CD4-positive, alpha-beta T cell treated with Interleukin-4 for 4 hours (primary cell): ENCODE results near the gene CHST9.
"Not testable (repeated sequence)": the region's sequence is repeated elsewhere in the genome, so short reads cannot be mapped to it uniquely, and the experiment has no call there.

Experiments
- DNase-seq: peaks from one replicate; pipeline ENCODE4 v3.0.0-alpha.2; 2020

CHST9 gene

DNA sequence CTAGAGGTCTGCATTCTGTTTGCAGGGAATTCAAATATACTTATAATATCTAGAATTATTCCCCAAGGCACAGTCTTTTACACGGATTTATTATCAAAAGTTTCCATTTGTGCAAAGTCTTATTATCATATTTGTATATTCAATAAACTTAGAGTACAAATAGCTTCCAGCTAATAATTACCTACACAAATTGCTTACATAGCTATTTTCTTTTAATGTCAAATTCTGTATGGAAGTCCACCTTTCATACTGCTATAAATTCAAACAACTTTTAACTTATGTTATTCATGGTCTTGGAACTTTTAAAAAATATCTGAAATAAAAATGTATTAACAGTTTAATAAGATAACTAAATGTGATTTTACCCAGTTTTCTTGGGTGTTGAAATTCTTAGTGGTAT, 13.1 kb downstream of the CHST9 start:
- DNase-seq, result no peak

DNA sequence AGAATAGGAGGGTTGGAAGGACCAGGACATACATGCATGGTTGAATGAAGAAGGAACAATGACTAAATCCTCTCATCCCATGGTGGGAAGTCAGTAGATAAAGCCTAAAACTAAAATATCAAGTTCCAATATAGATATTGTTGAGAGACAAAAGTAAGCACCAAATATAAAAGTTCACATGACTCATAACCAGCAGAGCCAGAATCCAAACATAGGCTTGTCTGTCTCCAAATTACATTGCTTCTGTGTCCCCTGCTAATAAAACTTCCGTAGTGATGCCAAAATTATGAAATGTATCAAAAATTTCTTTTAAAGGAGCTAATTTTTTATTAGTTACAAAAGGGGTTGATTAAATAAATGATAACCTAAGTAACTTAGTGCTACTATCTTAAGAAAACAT, 19.7 kb downstream of the CHST9 start:
- no peak for DNase-seq

DNA sequence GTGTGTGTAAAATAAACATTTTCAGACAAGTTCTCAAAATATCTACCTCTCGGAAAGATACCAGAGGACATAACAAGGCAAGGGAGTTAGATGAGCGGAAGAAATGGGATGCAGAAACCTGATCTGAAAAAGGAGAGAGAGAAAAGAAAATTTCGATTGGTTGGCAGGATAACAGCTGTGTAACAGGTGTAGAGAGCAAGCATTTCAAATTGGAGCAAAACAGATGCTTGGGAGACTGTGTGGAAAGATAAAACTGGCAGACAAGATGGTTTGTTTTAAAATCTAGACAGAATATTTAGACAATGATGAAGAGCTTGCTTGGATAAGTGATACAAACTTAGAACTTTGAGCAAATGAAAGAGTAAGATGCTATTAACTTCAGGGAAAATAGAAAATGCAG, 20.2 kb downstream of the CHST9 start:
- no peak for DNase-seq

DNA sequence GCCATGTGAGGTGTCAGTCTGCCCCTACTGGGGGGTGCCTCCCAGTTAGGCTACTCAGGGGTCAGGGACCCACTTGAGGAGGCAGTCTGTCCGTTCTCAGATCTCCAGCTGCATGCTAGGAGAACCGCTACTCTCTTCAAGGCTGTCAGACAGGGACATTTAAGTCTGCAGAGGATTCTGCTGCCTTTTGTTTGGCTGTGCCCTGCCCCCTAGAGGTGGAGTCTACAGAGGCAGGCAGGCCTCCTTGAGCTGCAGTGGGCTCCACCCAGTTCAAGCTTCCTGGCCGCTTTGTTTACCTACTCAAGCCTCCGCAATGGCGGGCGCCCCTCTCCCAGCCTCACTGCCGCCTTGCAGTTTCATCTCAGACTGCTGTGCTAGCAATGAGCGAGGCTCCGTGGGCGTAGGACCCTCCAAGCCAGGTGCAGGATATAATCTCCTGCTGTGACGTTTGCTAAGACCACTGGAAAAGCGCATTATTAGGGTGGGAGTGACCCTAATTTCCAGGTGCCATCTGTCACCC, 21.9 kb downstream of the CHST9 start:
- not testable (repeated sequence) for DNase-seq

DNA sequence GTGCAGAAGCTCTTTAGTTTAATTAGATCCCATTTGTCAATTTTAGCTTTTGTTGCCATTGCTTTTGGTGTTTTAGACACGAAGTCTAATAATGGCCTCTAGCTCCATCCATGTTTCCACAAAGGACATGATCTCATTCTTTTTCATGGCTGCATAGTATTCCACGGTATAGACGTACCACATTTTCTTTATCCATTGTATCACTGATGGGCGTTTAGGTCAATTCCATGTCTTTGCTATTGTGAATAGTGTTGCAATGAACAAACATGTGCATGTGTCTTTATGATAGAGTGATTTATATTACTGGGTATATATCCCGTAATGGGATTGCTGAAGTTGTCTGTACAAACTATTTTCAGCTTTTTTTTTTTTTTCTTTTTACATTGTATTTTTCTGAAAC, 35.9 kb downstream of the CHST9 start:
- not testable (repeated sequence) for DNase-seq

DNA sequence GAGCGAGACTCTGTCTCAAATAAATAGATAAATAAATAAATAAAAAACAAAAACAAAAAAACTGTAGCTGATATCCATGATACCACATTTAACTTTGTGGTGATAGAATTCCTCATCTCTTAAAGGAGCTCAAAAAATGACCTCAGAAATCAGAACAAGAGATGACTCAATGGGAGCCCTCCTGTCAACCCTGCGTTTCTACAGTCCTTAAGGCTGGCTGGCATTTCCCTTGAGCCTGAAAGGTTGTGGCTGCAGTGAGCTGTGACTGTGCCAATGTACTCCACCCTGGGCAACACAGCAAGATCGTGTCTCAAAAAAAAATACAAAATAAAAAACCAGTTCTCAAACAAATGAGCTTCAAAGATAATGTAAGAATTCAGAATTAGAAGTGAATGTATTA, 40.4 kb downstream of the CHST9 start:
- DNase-seq, result no peak

DNA sequence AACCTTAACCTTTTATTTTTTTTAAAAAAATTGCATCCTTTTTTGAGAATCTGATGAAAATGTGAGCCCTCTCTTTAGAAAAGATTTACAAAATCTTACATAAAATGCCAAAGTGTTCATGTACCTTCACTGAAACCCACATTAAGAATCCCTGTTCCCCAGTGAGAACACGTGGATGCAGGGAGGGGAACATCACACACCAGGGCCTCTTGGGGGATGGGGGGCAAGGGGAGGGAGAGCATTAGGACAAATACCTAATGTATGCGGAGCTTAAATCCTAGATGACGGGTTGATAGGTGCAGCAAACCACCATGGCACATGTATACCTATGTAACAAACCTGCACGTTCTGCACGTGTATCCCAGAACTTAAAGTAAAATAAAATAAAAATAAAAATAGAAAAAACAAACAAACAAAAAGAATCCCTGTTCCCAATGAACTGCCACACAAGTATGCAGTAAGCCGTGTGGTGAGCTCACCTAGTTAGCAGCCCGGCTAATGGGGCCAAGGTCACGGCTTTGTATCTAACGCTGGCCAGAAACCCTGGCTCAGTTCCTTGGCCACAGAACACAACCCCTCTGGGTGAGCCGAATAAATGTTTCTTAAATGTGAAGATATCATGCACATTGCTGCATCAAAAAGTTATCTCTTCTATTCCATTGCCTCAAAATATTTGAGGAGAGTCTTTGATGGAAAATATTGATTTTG, 41.4 kb downstream of the CHST9 start:
- DNase-seq, result no peak

DNA sequence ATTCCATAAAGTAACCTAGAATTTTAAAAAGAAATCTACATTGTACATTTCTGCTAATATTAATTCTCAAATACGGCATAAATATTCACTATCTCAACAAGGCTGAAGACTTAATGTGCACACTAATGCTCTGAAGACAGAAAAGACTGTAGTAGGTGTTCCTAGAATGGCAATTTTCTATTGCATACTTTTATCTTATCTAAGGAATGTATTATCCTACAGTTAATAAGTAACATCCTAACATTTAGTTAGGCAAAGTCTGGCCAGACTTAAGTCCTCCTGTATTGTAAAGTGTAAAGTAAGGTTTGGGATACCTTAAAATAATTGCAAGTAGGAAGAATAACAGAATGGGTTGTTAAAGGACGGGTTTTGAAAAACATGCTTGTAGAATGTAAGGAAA, 42.2 kb downstream of the CHST9 start:
- no peak for DNase-seq

DNA sequence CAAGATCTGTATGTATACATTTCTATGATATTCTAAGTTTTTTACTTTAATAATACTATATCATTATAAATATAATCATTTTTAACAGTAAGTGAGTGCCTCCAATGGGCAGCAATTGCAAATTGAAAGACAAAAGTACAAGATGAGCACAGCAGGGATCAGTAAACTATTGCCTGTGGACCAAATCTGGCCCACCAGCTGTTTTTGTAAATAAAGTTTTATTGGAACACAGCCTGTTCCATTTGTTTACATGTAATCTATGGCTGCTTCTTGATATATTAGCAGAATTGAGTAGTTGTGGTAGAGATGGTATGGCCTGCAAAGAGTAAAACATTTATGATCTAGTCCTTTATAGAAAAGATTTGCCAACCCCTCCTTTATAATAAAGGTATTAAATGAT, 43.2 kb downstream of the CHST9 start:
- no peak for DNase-seq

DNA sequence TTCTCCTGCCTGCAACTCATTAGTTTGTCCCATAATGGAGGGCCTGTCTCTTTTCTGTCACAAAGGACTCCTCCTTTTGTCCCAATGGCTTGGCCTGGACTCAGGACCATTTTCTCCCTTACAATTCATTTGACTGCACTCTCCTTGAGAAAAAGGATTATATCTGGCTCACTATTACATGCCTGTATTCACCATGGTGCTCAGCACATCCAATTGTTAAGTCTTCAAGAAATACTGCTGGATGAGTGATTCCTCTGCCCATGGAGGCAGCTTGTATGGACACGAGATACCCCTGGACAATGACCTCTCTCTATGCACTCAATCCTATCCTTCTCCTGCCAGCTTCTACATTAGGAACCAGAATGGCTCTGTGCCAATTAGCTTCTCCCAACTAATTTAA, 47.0 kb downstream of the CHST9 start:
- DNase-seq, result no peak

DNA sequence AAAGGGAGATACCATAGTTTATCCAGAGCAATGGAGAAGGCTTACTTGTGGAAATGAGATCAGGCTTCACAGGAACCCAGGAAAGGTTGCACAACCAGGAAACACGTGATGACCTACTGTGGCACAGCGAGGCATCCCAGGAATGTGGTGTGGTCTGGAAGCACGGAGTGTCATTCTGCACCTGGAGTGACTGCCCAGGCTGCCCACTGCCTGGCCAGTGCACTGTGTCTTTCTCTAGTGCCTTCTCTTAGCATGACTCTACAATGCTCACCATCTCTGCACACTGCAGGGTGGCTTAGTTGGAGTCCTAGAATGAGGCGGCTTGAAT, 48.9 kb downstream of the CHST9 start:
- DNase-seq, result no peak

DNA sequence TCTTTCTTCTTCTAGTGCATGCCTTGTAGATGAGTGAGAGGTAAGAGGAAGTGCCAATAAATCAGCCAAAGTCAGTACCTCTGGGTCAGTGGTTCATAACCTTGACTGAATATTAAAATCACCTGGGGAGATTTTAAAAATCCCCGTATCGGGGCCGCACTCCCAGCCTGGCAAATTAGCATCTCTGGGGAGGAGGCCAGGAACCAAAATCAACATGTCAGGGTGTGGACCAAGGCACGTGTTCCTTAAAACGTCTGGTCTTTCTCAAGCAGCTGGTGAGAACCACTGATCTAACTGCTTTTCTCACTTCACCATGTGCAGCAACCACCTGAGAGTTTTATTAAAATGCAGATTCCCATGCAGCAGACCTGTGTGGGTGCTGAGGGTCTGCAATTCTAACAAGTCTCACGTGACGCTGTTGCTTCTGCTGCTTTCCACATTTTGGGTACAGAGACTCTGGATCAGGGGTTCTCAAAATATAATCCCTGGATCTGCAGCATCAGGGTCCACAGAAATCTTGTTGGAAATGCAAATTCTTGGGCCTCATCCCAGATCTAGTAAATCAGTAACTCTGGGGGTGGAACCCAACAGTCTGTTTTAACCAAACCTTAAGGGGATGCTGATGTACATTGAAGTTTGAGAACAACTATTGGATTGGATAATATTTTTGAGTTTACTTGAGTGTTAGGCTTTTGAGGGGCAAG, 49.5 kb downstream of the CHST9 start:
- DNase-seq, result no peak

DNA sequence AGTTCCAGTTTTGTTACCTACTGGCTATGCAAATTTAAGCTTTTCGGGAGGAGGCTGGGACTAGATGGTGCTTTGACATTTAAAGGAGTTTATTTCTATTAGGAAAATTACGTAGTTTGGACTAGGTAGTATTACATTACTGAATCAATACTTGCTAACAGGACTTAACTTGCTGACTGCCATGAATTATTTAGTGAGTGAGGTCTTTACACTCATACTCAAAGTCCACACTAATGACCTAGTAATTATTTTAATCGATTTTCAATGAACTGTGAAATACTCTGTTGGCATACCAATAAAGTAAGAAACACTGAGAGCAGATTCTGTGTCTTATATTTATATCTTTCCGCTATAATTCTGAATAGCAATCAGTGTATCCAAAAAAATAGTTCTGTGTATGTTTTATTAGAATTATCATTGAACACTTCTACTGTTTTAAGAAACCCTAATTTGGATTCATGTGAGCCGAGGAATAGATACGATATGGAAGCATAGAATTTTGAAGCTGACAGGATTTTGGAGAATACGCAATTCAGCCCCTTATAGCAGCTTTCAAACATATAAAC, 55.0 kb downstream of the CHST9 start:
- no peak for DNase-seq

DNA sequence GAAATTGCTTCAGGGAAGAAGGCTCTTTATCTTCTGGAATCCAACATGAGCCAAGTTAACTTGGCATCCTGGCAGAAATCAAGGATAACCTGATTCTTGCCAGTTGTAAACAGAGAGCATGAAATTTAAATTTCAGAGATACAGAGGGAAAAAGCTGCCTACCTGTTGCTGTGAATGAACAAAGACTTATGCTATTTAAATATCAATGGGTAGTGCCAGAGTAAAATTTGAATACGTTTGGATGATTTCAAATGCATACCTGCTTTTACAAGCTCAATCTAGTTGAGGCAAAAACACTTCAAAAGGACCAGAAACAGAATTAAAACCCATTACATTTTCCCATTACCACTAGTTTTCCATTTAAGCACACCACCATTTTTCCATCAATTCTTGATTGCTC, 60.9 kb downstream of the CHST9 start:
- DNase-seq, result no peak

DNA sequence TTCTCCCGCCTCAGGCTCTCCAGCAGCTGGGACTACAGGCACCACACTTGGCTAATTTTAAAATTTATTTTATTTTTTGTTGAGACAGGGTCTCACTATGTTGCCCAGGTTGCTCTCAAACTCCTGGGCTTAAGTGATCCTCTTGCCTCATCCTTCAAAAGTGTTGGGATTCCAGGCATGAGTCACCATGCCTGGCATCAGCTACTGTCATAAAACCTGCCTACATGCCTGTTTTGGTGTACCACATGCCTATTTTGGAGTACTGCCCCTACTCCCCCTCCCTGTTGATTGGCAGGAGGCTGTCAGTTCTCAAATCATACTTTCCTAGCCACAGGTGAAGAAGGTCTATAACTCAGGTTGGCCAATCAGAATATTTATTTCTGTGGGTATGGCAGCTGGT, 64.0 kb downstream of the CHST9 start:
- DNase-seq, result no peak

DNA sequence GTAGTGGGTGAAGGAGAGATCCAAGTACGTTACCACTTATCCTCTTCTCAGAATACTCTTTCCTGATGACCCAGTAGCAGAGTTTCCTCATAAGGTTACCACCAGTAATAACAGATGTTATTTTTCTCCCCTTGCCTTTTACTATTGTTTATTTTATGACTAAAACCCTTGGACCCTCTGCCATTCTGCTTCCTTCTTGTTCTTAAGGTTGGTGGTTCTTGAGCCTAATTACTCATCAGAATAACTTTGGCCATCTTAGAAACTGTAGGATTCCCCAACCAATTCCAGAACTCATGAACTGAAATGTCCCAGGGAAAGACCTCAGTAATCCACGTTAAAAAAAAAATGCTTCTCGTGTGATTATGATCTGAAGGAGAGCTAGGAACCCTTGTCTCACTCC, 64.9 kb downstream of the CHST9 start:
- no peak for DNase-seq

DNA sequence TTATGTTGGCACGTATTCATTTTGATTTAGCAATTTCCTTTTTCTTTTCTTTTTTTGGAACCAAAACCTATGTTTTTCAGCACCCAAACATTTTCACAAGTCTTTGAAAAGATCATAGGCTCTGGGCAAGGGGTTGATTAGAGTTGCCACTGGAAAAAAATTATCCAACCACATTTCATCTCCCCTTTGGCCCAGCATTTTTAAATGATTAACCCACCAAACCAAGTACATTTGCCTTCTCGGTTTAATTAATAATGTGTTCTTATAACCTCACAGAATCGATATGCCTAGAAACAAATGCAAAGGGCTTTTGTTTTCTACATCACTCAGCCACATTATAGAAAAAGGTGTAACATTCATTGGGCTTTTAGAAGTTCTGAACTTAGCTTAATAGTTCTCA, 66.1 kb downstream of the CHST9 start:
- DNase-seq, result no peak

DNA sequence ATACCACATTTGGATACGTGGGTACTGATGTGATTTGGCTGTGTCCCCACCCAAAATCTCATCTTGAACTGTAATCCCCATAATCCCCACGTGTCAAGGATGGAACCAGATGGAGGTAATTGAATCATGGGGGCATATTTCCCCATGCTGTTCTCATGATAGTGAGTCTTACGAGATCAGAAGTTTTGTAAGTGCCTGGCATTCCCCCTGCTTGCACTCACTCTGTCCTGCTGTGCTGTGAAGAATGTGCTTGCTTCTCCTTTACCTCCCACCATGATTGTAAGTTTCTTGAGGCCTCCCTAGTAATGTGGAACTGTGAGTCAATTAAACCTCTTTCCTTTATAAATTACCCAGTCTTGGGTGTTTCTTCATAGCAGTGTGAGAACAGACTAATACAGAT, 70.3 kb downstream of the CHST9 start:
- DNase-seq, result no peak

DNA sequence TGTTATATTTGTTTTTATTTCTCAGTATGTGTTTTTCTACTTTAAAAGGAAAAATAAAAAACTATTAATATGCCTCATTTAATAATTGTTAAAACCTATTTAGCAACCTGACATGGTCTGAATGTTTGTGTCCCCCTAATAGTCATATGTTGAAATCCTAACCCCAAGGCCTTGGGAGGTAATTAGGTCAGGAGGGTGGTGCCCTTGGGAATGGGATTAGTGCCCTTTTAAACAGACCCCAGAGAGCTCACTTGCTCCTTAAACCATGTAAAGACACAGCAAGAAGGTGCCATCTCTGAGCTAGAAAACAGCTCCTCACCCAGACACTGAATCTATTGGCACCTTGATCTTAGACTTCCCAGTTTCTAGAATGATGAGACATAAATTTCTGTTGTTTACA, 71.8 kb downstream of the CHST9 start:
- no peak for DNase-seq

DNA sequence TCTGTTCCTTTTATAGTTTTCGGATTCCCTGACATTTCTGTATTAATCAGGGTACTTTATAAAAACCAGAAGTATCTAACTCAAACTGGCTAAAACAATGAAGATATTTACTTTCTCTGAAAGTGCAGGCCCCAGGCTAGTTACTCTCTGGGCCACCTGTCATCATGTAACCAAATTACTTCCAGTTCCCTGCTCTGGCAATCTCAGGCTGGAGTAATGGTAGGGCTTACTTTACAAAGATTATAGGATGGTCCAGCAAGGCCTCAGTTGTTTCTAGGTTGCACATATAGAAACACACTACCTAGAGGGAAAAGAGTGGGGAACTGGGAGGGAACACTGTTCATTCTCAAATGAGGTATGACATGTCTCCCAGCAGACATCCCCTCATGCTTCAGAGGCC, 74.8 kb downstream of the CHST9 start:
- no peak for DNase-seq

DNA sequence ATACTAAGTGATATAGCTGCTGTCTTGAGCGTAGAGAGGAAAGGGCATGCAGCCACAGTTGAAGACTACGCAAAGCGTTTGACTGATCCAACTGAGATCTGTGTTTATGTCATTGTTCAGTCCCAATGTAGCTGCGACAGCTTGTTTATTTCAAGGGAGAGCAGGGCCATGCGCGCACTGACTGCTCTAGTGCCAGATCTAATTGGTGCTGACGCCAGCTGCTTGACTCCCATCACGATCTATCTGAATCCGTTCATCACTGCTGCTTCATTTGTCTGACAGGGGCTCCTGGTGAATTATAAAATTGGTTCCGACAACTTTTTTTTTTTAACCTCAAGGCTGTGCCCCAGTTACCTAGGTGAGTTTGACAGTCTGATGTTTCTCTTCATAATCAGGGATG, 75.7 kb downstream of the CHST9 start:
- no peak for DNase-seq

DNA sequence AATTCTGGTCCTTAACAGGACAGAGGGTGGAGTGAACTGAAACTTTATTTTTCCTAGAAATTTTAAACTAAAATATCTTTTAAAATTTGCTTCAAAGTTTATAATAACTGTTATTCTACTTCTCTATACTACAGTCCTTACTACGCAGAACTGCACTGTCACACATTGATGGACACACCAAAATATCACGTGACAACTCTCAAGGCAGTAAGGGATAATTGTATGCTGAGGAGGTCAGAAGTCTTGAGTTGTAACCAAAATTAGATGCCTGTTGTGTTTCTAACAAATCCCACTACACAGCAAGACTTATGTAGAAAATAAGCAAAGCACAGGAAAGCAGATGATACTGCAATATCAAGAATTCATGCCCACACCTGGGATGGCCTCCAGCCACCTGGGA, 76.3 kb downstream of the CHST9 start:
- DNase-seq, result no peak

DNA sequence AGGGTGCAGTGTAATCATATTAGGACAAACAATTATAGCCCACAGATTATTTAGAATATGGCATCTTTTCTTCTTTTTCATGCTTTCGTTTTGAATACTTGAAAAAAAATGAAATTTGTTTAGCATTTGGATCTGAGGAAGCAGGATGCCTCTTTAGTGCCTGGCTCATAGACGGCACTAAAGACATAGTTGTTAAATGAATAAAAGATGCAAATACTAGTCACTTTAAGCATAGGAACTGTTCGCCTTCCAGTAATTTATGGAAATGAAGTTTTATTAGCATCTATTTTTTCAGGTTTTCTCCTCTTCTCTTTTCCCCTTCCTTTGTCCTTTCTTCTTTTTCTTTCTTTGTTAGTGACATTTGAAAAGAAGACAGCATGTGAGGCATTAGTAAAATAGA, 80.4 kb downstream of the CHST9 start:
- DNase-seq, result no peak

DNA sequence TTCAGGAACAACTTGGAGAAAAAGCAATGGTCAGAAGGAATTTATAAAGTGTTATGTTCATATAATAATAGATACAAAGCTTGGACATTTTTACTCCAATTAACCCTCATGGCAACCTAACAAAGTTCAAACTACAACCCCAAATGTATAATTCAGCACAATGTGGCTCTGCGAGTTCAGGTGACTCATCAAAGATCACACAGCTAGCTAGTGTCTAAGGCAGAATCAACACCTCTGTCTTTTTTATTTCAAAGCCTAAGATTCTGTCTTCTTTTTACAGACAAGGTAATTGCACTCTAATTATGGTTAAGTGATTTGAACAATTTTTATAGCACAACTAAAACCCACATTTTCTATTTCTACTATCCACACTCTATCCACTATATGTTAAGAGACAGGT, 90.5 kb downstream of the CHST9 start:
- DNase-seq, result no peak

DNA sequence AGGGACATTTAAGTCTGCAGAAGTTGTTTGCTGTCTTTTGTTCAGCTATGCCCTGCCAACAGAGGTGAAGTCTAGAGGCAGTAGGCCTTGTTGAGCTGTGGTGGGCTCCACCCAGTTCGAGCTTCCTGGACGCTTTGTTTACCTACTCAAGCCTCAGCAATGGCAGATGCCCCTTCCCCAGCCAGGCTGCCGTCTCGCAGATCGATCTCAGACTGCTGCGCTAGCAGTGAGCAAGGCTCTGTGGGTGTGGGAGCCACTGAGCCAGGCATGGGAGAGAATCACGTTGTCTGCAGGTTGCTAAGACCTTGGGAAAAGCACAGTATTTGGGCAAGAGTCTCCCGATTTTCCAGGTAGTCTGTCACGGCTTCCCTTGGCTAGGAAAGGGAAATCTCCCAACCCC, 91.8 kb downstream of the CHST9 start:
- DNase-seq, result not testable (repeated sequence)
